GM18873 (cell line): ENCODE measurements around the gene FAM89B.
"Not testable (repeated sequence)": the region's sequence is repeated elsewhere in the genome, so short reads cannot be mapped to it uniquely, and the experiment has no call there.

Experiments used
- ATAC-seq: cut with Tn5 transposase; IDR thresholded peaks from one replicate; pipeline ENCODE4 v1.9.1; 2021; ENCODE audit warnings: mild to moderate bottlenecking, moderate library complexity, moderate number of reproducible peaks; ENCODE audit not compliant: unreplicated experiment, low FRiP score

Gene FAM89B

GRCh38 chr11:65572356-65573051, at the start of gene FAM89B:
TSS of gene FAM89B (plus strand) at chr11:65572538. CDS start at chr11:65572670, 132 bp downstream.
- ATAC-seq, result no peak

- not testable (repeated sequence) for ATAC-seq
Observed at GRCh38 chr11:65522718-65523630, 49.4 kb upstream of the FAM89B start.

GRCh38 chr11:65523631-65523968, 48.7 kb upstream of the FAM89B start:
- ATAC-seq, result not testable (repeated sequence)

- no peak for ATAC-seq
Observed at GRCh38 chr11:65524014-65524740, 48.2 kb upstream of the FAM89B start.

GRCh38 chr11:65524741-65525545, 47.4 kb upstream of the FAM89B start, which contains the start of gene SCYL1:
TSS of gene SCYL1 (plus strand) at chr11:65525083. CDS start at chr11:65525154, 71 bp downstream.
- no peak for ATAC-seq

- no peak for ATAC-seq
Observed at GRCh38 chr11:65525546-65526480, 46.5 kb upstream of the FAM89B start.

GRCh38 chr11:65526744-65527143, 45.6 kb upstream of the FAM89B start:
- ATAC-seq, result no peak

GRCh38 chr11:65528819-65529350, 43.5 kb upstream of the FAM89B start:
- no peak for ATAC-seq

- no peak for ATAC-seq
Observed at GRCh38 chr11:65529475-65530156, 42.7 kb upstream of the FAM89B start.

GRCh38 chr11:65530157-65530496, 42.2 kb upstream of the FAM89B start:
- ATAC-seq, result no peak

- no peak for ATAC-seq
Observed at GRCh38 chr11:65532388-65533064, 39.8 kb upstream of the FAM89B start.

- no peak for ATAC-seq
Observed at GRCh38 chr11:65535102-65535501, 37.2 kb upstream of the FAM89B start.

- ATAC-seq, result no peak
Observed at GRCh38 chr11:65536412-65537295, 35.7 kb upstream of the FAM89B start.

GRCh38 chr11:65537296-65537597, 35.1 kb upstream of the FAM89B start:
- ATAC-seq, result no peak

GRCh38 chr11:65537620-65538231, 34.6 kb upstream of the FAM89B start:
- no peak for ATAC-seq

GRCh38 chr11:65538232-65538914, 34.0 kb upstream of the FAM89B start:
- ATAC-seq, result no peak
